ENCODE results near the gene NIM1K.
"Not testable (repeated sequence)": the region's sequence is repeated elsewhere in the genome, so short reads cannot be mapped to it uniquely, and the experiment has no call there.

NIM1K gene

DNA sequence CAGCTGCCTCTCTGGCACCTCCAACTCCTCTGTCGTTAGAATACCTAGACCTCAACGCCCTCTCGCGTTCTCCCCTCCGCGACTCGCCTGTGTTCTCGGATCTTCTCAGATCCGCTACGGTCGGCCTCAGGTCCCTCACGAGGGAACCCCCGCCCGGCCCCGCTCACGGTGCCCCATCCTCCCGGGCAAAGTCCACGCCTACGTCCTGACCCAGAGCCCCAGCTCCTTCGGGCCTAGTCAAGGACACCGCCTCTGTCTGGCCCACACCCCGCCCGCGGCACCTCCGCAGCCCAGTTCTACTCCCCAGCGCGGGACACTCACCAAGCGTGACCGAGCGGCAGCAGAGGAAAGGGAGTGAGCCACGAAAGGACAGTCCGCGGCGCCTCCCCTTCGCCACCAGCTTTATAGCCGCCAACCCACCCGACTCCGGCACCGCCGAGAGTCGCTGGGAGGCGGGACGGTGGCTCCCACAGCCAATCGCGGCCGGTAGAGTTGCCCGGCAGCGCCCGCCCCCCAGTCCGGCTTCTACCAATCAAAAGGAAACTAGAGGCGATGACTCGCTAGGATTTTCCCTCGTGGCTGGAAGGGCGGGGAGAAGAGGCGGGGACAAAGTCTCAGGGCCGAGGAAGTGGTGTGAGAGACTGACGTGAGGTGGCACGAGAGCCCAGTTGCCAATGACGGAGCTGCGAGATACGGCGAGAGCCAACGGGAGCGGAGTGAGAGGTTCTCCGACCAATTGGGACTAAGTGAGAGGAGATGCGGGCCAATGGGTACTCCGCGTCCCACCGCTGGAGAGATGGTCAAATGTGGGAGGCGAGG lies 121.2 kb downstream of the NIM1K start, which contains the start of gene HMGCS1:
HMGCS1 (minus strand) TSS at position 378 of the 819 bp plus-strand sequence. CDS start 14,447 bp downstream, outside the sequence.
- peak; percentile 92 to 94 for DNase-seq (ENCODE audit: low read depth in 2 of 2)

GRCh38 chr5:43313854-43314457 lies 121.9 kb downstream of the NIM1K start:
- no peak for DNase-seq (ENCODE audit: low read depth in 2 of 2)

DNA sequence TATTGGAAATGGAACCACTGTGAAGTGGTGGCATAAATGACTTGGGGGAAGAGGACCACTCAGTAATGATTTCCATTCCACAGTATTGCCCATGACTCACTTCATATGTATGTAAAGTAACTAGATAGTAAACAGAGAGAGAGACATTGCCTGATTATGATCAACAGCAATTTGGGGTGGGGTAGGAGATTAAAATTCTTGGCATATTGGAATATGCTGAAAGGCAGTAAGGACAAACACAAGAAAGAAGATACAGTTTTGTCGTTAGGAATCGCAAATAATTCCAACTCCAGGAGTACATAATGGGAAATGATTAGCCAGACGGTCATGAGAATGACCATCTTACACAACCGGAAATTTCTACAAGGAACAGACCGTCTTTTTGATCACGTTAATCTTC lies 122.7 kb downstream of the NIM1K start:
- no peak for DNase-seq (ENCODE audit: low read depth in 2 of 2)

DNA sequence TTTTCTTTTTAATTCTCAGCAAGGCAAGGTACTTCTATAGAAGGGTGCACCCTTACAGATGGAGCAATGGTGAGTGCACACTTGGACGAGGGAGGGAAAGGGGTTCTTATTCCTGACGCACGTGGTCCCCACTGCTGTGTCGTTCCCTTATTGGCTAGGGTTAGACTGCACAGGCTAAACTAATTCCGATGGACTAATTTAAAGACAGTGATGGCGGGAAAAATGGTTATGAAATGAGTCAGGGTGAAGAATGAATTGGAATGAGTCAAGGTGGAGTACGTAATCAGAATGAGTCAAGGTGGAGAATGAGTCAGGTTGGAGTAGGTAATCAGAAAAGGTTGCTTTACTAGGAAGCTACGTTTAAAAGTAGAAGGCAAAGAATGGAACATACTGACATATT lies 123.2 kb downstream of the NIM1K start:
- no peak for DNase-seq (ENCODE audit: low read depth in 2 of 2)

- DNase-seq (ENCODE audit: low read depth in 2 of 2), result no peak
These were observed 123.7 kb downstream of the NIM1K start for GRCh38 chr5:43315682-43316081.

GRCh38 chr5:43316421-43316820 lies 124.4 kb downstream of the NIM1K start:
- no peak for DNase-seq (ENCODE audit: low read depth in 2 of 2)

DNA sequence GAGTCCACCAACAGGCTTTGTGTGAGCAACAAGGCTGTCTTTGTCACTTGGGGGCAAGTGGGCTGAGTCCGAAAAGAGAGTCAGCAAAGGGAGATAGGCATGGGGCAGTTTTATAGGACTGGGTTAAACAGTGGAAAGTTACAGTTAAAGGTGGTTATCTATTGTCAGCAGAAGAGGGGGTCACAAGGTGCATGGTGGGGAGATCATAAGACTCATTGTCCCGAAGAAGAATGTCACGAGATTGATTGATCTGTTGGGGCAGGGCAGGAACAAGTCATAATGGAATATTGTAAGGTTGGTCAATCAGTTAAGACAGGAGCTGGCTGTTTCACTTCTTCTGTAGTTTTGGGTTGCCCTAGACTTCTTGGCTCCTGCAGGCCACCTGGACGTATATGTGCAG lies 128.8 kb downstream of the NIM1K start:
- no peak for DNase-seq (ENCODE audit: low read depth in 2 of 2)

DNA sequence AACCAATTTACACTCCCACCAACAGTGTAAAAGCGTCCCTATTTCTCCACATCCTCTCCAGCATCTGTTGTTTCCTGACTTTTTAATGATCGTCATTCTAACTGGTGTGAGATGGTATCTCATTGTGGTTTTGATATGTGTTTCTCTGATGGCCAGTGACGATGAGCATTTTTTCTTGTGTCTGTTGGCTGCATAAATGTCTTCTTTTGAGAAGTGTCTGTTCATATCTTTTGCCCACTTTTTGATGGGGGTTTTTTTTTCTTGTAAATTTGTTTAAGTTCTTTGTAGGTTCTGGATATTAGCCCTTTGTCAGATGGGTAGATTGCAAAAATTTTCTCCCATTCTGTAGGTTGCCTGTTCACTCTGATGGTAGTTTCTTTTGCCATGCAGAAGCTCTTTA lies 131.5 kb downstream of the NIM1K start:
- DNase-seq (ENCODE audit: low read depth in 2 of 2), result not testable (repeated sequence)

DNA sequence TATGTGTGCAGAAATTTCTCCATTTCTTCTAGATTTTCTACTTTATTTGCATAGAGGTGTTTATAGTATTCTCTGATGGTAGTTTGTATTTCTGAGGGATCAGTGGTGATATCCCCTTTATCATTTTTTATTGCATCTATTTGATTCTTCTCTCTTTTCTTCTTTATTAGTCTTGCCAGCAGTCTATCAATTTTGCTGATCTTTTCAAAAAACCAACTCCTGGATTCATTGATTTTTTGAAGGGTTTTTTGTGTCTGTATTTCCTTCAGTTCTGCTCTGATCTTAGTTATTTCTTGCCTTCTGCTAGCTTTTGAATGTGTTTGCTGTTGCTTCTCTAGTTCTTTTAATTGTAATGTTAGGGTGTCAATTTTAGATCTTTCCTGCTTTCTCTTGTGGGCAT lies 133.6 kb downstream of the NIM1K start:
- not testable (repeated sequence) for DNase-seq (ENCODE audit: low read depth in 2 of 2)

Data from stimulated activated CD4-positive, alpha-beta T cell treated with anti-CD3 and anti-CD28 coated beads, Interleukin-1b, Interleukin-23, amount 100 ng/mL, for 1 hour (primary cell).